Measurements from ENCODE around the gene CTTN. TPM values are rescaled to one million over a fixed set of nuclear protein-coding genes. Genes with fewer than 3 reads are reported as not detected.

CTTN gene
- polyA plus RNA-seq, 1 donor from 2014 or later, result 0.74 TPM

- Mint-ChIP-seq H3K9me3 (no peaks in the 10 kb centered on the region), H3K4me3 (no peak overlapping the region), H3K4me1 (no peaks in the 10 kb centered on the region), H3K36me3 (no peaks in the 10 kb centered on the region), H3K27me3 (peaks cover 9% of the 10 kb centered on the region), H3K27ac (no peak overlapping the region)
Measured at GRCh38 chr11:70486026-70486415, 87.7 kb downstream of the CTTN start.

Other genes starting within 250 kb of the CTTN start
- gene FADD, start 195.2 kb upstream of the CTTN start, polyA plus RNA-seq, result 21.0 TPM
- 13.7 TPM for gene PPFIA1, start 127.8 kb upstream of the CTTN start, polyA plus RNA-seq